ENCODE data around the gene SUPV3L1. TPM values are rescaled to one million over a fixed set of nuclear protein-coding genes. Genes with fewer than 3 reads are reported as not detected.

Gene SUPV3L1
- total and polyA plus RNA-seq, 9 of the 15 experiments (the other 6 are each of a cell fraction or from before 2014, with no cell fraction given): 45.2 to 156 (median 92.6) TPM

DNA sequence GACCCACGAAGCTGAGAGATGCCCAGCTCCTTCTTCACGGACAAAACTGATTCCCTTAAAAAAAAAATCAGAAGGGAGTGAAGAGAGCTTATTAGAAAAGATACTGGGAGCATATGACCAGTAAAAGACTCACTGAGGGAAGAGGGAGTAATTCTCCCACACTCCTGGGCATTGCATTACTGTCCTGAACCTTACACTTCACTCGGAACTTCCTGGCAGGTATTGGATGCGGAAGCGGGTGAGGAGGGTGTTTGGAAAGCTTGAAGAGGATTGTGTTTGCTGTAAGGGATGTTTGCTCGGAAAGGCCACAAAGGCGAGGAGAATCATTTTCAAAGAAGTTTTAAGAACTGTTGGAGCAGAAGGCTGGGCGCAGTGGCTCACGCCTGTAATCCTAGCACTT is 40.5 kb downstream of the SUPV3L1 start:
- POLR2A ChIA-PET: interaction anchor here (0.6 to 0.7 kb wide), 3 partner anchors 9 to 112 kb away, joined by 3 to 5 read pairs (median 3); no protein-coding TSS in a partner anchor

GRCh38 chr10:69222157-69223027 is 42.4 kb downstream of the SUPV3L1 start:
- POLR2A ChIA-PET: interaction anchor here (0.6 to 1.0 kb wide), 5 partner anchors 8 to 105 kb away, joined by 3 to 5 read pairs (median 3); no protein-coding TSS in a partner anchor
- no TSS peak for BruUV-seq (replicated peaks)
- DNase-seq (ENCODE audit: extremely low read depth in 1 of 4, low spot score in 3 of 4) (peak; percentile 82 to 93 (median 86)), FAIRE-seq (peak; percentile 90), ATAC-seq (peak; percentile 92)
- H3K36me3 ChIP-seq (ENCODE audit: control insufficient read depth, insufficient read depth, low read length): no peaks in the 10 kb centered on the region
- H3K9ac ChIP-seq (ENCODE audit: insufficient read depth in 1 of 2, low read depth in 2 of 2, low read length in 2 of 2): peak overlapping the region; percentile 70 to 79; a peak in 3 of 4 replicates
- peaks cover 9 to 23% of the 10 kb centered on the region in 2 experiments; a peak in 4 of 5 replicates for H3K4me1 ChIP-seq (replicated peaks in 1 of 2; ENCODE audit: control insufficient read depth in 2 of 2, insufficient read depth in 2 of 2, low read length in 2 of 2)
- no peaks in the 10 kb centered on the region for H3K9me3 ChIP-seq (replicated peaks; ENCODE audit: control insufficient read depth, insufficient read depth, low read depth, low read length)
- H2AFZ ChIP-seq (ENCODE audit: low read depth, low read length): peak overlapping the region; percentile 100
- H3K27ac ChIP-seq (ENCODE audit: extremely low read depth, low read depth, low read length): peak overlapping the region; percentile 94
- intact Hi-C loops (cut with micrococcal nuclease): loop anchor here (1.0 to 5.0 kb wide), 3 partner anchors 128 to 235 kb away; partner anchors contain the start of gene KIFBP
- H3K79me2 ChIP-seq (ENCODE audit: control insufficient read depth, insufficient read depth, low read length): no peaks in the 10 kb centered on the region
- CTCF ChIA-PET (ENCODE audit: low intra/inter-chr PET ratio): interaction anchor here (0.7 to 1.3 kb wide), 4 partner anchors 96 to 218 kb away, joined by 3 to 5 read pairs (median 4); no protein-coding TSS in a partner anchor
- no peaks in the 10 kb centered on the region for H3K27me3 ChIP-seq (ENCODE audit: control insufficient read depth in 2 of 2, insufficient read depth in 2 of 2, low read length in 2 of 2)
- H3K4me2 ChIP-seq (ENCODE audit: insufficient read depth, low read length): peak overlapping the region; percentile 90
- in situ Hi-C loops (cut with MboI): no loop called here
- WGBS (ENCODE audit: insufficient coverage, low coverage, missing lambda C conversion rate): 16% methylated on average over 11 of the region's 11 CpGs
- H4K20me1 ChIP-seq (replicated peaks; ENCODE audit: control insufficient read depth, insufficient read depth, low read length): no peaks in the 10 kb centered on the region
- no peaks in the 10 kb centered on the region for H3K9me1 ChIP-seq (ENCODE audit: control insufficient read depth, insufficient read depth, low read length)
- peak overlapping the region; percentile 24 for H3K4me3 ChIP-seq
- TF ChIP-seq DNMT1 (IDR thresholded peaks at IDR 0.05): peak; percentile 13; the same call in 1 of the 2 replicates
- TF ChIP-seq ZNF583 (CRISPR knock-in tag; IDR thresholded peaks at IDR 0.05): peak; percentile 62
- no peak for TF ChIP-seq ID3 (CRISPR knock-in tag; IDR thresholded peaks at IDR 0.05)
- TF ChIP-seq ID3 (tag; IDR thresholded peaks at IDR 0.05): peak; percentile 90; the same call in 1 of the 2 replicates
- TF ChIP-seq NR2C2 (CRISPR knock-in tag; IDR thresholded peaks at IDR 0.05): peak; percentile 11; the same call in 1 of the 2 replicates
- peak; percentile 77 for TF ChIP-seq NR2C2 (tag; IDR thresholded peaks at IDR 0.05)
- TF ChIP-seq ZNF24 (IDR thresholded peaks at IDR 0.05): 0 out of 2 replicates have a peak, but pooled peaks have one; percentile 7
- TF ChIP-seq BRCA1 (IDR thresholded peaks at IDR 0.05): no peak
- TF ChIP-seq BRCA1 (CRISPR knock-in tag; IDR thresholded peaks at IDR 0.05): 0 out of 2 replicates have a peak, but pooled peaks have one; percentile 64
- TF ChIP-seq RAD51 (IDR thresholded peaks at IDR 0.05; ENCODE audit: borderline replicate concordance, low read depth): peak; percentile 78
- peak; percentile 90 for TF ChIP-seq CEBPB (tag; IDR thresholded peaks at IDR 0.05)
- peak; percentile 66 for TF ChIP-seq ATF7 (IDR thresholded peaks at IDR 0.05)
- no peak for TF ChIP-seq ELF1 (tag; IDR thresholded peaks at IDR 0.05)
- TF ChIP-seq SRSF3 (IDR thresholded peaks at IDR 0.05; ENCODE audit: insufficient read depth, low read length): no peak
- peak; percentile 85; the same call in 1 of the 2 replicates for TF ChIP-seq GTF2E2 (tag; IDR thresholded peaks at IDR 0.05)

More for the DNA sequence above, 40.5 kb downstream of the SUPV3L1 start:
- 66% methylated on average over 9 of the region's 9 CpGs for WGBS (ENCODE audit: insufficient coverage, low coverage, missing lambda C conversion rate)
- Histone ChIP-seq H3K4me1 (replicated peaks in 1 of 2; ENCODE audit: control insufficient read depth in 2 of 2, insufficient read depth in 2 of 2, low read length in 2 of 2) (peaks cover 9 to 42% of the 10 kb centered on the region in 2 experiments; a peak in 4 of 5 replicates), H2AFZ (ENCODE audit: low read depth, low read length) (no peak overlapping the region), H3K36me3 (ENCODE audit: control insufficient read depth, insufficient read depth, low read length) (no peaks in the 10 kb centered on the region), H4K20me1 (replicated peaks; ENCODE audit: control insufficient read depth, insufficient read depth, low read length) (no peaks in the 10 kb centered on the region), H3K9me3 (replicated peaks; ENCODE audit: control insufficient read depth, insufficient read depth, low read depth, low read length) (no peaks in the 10 kb centered on the region), H3K27me3 (ENCODE audit: control insufficient read depth in 2 of 2, insufficient read depth in 2 of 2, low read length in 2 of 2) (no peaks in the 10 kb centered on the region), H3K4me3 (no peak overlapping the region), H3K9ac (ENCODE audit: insufficient read depth in 1 of 2, low read depth in 2 of 2, low read length in 2 of 2) (no peak overlapping the region), H3K27ac (ENCODE audit: extremely low read depth, low read depth, low read length) (no peak overlapping the region), H3K4me2 (ENCODE audit: insufficient read depth, low read length) (no peak overlapping the region), H3K79me2 (ENCODE audit: control insufficient read depth, insufficient read depth, low read length) (no peaks in the 10 kb centered on the region), H3K9me1 (ENCODE audit: control insufficient read depth, insufficient read depth, low read length) (no peaks in the 10 kb centered on the region)
- BruUV-seq (replicated peaks): no TSS peak
- intact Hi-C loops (cut with micrococcal nuclease) (loop anchor here (5.0 kb wide), 1 partner anchor 233 kb away; the partner anchor contains the start of gene KIFBP), in situ Hi-C loops (cut with MboI) (no loop called here)
- no peak for FAIRE-seq
- CTCF ChIA-PET (ENCODE audit: low intra/inter-chr PET ratio): no interaction called here
- no peak for DNase-seq (ENCODE audit: extremely low read depth in 1 of 4, low spot score in 3 of 4)
- no peak for TF ChIP-seq U2AF2 (optimal IDR thresholded peaks at IDR 0.05; ENCODE audit: low read depth, low read length)
- no peak for TF ChIP-seq ZNF316 (IDR thresholded peaks at IDR 0.05)
- no peak for TF ChIP-seq PHF20 (IDR thresholded peaks at IDR 0.05; ENCODE audit: partially characterized antibody)
- no peak for ATAC-seq

All from K562 (cell line).